Lower leg skin (tissue), 3 donors: Measurements from ENCODE around the gene PRCC.

Experiments
- CTCF ChIP-seq, 3 donors: fragments of 450-650 bp; IDR thresholded peaks; one replicate each; pipeline ENCODE4 v1.5.1; 2016; ENCODE audit warnings: antibody characterized with exemption in 3 of 3, mild to moderate bottlenecking in 3 of 3, moderate library complexity in 2 of 3
- POLR2A ChIP-seq, 2 donors: fragments of 450-650 bp; IDR thresholded peaks; one replicate each; pipeline ENCODE4 v1.6.1; 2016 to 2017; ENCODE audit warnings: antibody characterized with exemption in 2 of 2, mild to moderate bottlenecking in 1 of 2, moderate library complexity in 1 of 2

- TF ChIP-seq CTCF (IDR thresholded peaks at IDR 0.05) (no peak), POLR2A (IDR thresholded peaks at IDR 0.05) (no peak)
These were observed 707 bp downstream of the PRCC start for GRCh38 chr1:156767879-156768604.
